ENCODE measurements around the gene MAP1S.

DNA sequence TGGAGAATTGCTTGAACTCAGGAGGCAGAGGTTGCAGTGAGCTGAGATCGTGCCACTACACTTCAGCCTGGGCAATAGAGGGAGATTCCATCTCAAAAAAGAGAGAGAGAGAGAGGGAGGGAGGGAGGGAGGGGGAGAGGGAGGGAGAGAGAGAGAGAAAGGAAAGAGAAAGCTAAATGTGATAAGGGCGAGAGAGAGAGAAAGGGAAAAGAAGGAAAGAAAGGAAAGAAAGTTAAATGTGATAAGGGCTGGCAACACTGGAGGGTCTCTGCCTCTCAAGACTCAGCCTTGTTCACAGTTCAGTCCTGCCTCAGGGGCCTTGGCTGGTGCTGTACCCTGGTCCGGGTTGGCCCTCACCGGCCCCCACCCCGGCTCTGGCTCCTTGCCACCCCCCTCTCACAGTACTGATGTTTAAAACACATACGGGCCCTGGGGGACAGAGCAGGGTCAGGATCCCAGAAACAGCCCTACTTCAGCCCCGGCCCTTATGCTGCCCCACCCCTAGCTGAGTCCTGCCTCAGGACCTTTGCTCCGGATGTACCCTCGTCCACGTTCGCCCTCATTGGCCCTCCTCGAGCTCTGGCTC is 3.5 kb downstream of the MAP1S start:
- no peak for TF ChIP-seq YY1 (IDR thresholded peaks at IDR 0.05; ENCODE audit: insufficient read depth, insufficient replicate concordance, low read depth, low read length)
- TF ChIP-seq ARNT (IDR thresholded peaks at IDR 0.05): no peak
- TF ChIP-seq EP300 (IDR thresholded peaks at IDR 0.05; ENCODE audit: low read depth in 2 of 2, low read length in 2 of 2): no peak
- no peak for TF ChIP-seq EP300 (CRISPR knock-in tag; IDR thresholded peaks at IDR 0.05; ENCODE audit: borderline replicate concordance)
- TF ChIP-seq ATF3 (CRISPR knock-in tag; IDR thresholded peaks at IDR 0.05): no peak
- TF ChIP-seq STAT6 (CRISPR knock-in tag; IDR thresholded peaks at IDR 0.05; ENCODE audit: borderline replicate concordance): no peak
- no peak for TF ChIP-seq LCORL (IDR thresholded peaks at IDR 0.05)
- no peak for TF ChIP-seq LCORL (CRISPR knock-in tag; IDR thresholded peaks at IDR 0.05)
- no peak for TF ChIP-seq CTCF (CRISPR knock-in tag; IDR thresholded peaks at IDR 0.05)
- TF ChIP-seq PREB (CRISPR knock-in tag; IDR thresholded peaks at IDR 0.05): no peak
- TF ChIP-seq EZH2 (conservative IDR thresholded peaks at IDR 0.05; ENCODE audit: low read depth, low read length): no peak
- no peak for TF ChIP-seq ZNF12 (CRISPR knock-in tag; IDR thresholded peaks at IDR 0.05)
- no peak for TF ChIP-seq RELA (CRISPR knock-in tag; IDR thresholded peaks at IDR 0.05)
